Measurements from ENCODE around the gene MGAT4B. TPM values are rescaled to one million over a fixed set of nuclear protein-coding genes. Genes with fewer than 3 reads are reported as not detected.

MGAT4B gene
- total RNA-seq, 1 donor = 83.8 TPM

- no peak overlapping the region for H3K4me3 ChIP-seq (ENCODE audit: low read depth, low read length)
These were observed 38.2 kb downstream of the MGAT4B start for GRCh38 chr5:179768326-179769085.

GRCh38 chr5:179767496-179768100 lies 39.1 kb downstream of the MGAT4B start:
- no peak for TF ChIP-seq CTCF (IDR thresholded peaks at IDR 0.05; ENCODE audit: insufficient read depth, low read depth, low read length)
- DNase-seq (ENCODE audit: low read depth) = no peak
- H3K4me3 ChIP-seq (ENCODE audit: low read depth, low read length) = no peak overlapping the region

More at GRCh38 chr5:179768326-179769085, 38.2 kb downstream of the MGAT4B start:
- peak; percentile 14 for TF ChIP-seq CTCF (IDR thresholded peaks at IDR 0.05; ENCODE audit: insufficient read depth, low read depth, low read length)
- no peak for DNase-seq (ENCODE audit: low read depth)

GRCh38 chr5:179766726-179767455 lies 39.8 kb downstream of the MGAT4B start:
- TF ChIP-seq CTCF (IDR thresholded peaks at IDR 0.05; ENCODE audit: insufficient read depth, low read depth, low read length) = no peak
- no peak overlapping the region for H3K4me3 ChIP-seq (ENCODE audit: low read depth, low read length)
- DNase-seq (ENCODE audit: low read depth) = no peak

- DNase-seq (ENCODE audit: low read depth) = no peak
- no peak overlapping the region for H3K4me3 ChIP-seq (ENCODE audit: low read depth, low read length)
- no peak for TF ChIP-seq CTCF (IDR thresholded peaks at IDR 0.05; ENCODE audit: insufficient read depth, low read depth, low read length)
These were observed 40.5 kb downstream of the MGAT4B start for GRCh38 chr5:179766021-179766725.

GRCh38 chr5:179765400-179765799 lies 41.3 kb downstream of the MGAT4B start:
- DNase-seq (ENCODE audit: low read depth) = peak; percentile 87
- no peak overlapping the region for H3K4me3 ChIP-seq (ENCODE audit: low read depth, low read length)
- TF ChIP-seq CTCF (IDR thresholded peaks at IDR 0.05; ENCODE audit: insufficient read depth, low read depth, low read length) = no peak

GRCh38 chr5:179764056-179764455 lies 42.6 kb downstream of the MGAT4B start:
- no peak for DNase-seq (ENCODE audit: low read depth)

More at GRCh38 chr5:179764056-179764455, 42.6 kb downstream of the MGAT4B start:
- H3K4me3 ChIP-seq (ENCODE audit: low read depth, low read length) = no peak overlapping the region
- TF ChIP-seq CTCF (IDR thresholded peaks at IDR 0.05; ENCODE audit: insufficient read depth, low read depth, low read length) = no peak

All from fibroblast of villous mesenchyme (primary cell).